HG02981 (cell line): ENCODE results near the gene PNLDC1.
"Not testable (repeated sequence)": the region's sequence is repeated elsewhere in the genome, so short reads cannot be mapped to it uniquely, and the experiment has no call there.

ENCODE experiments used
- ATAC-seq: cut with Tn5 transposase; IDR thresholded peaks from one replicate; pipeline ENCODE4 v1.9.1; 2021; ENCODE audit warnings: mild to moderate bottlenecking, moderate library complexity; ENCODE audit not compliant: unreplicated experiment

PNLDC1 gene

GRCh38 chr6:159819098-159819497 lies 19.0 kb downstream of the PNLDC1 start:
- ATAC-seq: no peak

- ATAC-seq: no peak
Observed at GRCh38 chr6:159819932-159820640, 20.0 kb downstream of the PNLDC1 start.

DNA sequence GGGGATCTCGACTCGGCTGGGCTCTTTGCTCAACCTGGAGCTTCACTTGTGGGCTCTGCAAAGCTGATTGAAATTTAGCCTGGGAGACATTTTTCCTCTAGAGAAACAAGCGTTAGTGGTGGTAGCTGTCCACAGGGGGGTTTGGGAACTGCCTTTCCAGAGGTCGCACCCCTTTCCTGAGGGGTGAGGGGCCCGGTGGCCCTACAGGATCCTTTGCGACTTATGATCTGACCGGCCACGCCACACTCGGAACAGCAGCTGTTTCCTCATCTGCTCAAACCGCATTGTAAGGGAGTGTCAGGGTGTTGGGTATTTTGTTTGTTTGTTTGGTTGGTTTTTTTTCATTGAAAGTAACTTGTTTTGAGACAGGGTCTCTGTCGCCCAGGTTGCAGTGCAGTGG lies 21.0 kb downstream of the PNLDC1 start:
- ATAC-seq: no peak

DNA sequence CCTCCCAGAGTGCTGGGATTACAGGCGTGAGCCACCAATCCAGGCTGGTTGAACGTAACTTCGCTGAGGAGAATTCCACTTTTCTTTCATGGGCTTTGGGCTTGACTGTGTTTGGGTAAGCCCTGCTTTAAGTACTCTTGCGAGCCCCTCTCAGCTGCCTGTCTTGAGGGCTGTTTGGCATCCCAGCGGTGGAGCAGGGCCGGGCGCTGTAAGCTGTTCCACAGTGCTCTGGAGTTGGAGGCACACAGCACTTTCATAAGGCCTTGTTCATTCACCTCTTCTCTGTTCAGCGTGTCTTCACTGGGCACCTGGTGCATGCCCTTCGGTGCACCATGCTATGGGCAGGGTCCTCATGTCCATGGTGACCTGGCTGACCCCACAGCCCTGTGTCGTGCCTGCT lies 21.6 kb downstream of the PNLDC1 start:
- no peak for ATAC-seq

DNA sequence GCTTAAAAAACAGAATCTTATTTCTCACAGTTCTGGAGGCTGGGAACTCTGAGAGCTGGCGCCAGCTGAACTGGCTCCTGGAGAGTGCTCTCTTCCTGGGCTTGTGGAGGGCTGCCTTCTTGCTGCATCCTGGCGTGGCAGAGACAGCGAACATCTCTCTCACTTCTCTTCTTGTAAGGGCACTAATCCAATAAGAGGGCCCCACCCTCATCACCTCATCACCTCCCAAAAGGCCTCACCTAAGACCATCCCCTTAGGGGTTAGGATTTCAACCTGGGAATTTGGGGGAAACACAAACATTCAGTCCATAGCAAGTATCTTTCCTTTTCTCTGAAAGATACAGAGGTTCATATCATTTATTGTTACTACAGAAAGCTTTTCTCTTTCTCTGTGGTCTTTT lies 23.9 kb downstream of the PNLDC1 start:
- no peak for ATAC-seq

GRCh38 chr6:159824690-159825089 lies 24.6 kb downstream of the PNLDC1 start:
- not testable (repeated sequence) for ATAC-seq

- no peak for ATAC-seq
Observed at GRCh38 chr6:159826004-159826403, 25.9 kb downstream of the PNLDC1 start.

DNA sequence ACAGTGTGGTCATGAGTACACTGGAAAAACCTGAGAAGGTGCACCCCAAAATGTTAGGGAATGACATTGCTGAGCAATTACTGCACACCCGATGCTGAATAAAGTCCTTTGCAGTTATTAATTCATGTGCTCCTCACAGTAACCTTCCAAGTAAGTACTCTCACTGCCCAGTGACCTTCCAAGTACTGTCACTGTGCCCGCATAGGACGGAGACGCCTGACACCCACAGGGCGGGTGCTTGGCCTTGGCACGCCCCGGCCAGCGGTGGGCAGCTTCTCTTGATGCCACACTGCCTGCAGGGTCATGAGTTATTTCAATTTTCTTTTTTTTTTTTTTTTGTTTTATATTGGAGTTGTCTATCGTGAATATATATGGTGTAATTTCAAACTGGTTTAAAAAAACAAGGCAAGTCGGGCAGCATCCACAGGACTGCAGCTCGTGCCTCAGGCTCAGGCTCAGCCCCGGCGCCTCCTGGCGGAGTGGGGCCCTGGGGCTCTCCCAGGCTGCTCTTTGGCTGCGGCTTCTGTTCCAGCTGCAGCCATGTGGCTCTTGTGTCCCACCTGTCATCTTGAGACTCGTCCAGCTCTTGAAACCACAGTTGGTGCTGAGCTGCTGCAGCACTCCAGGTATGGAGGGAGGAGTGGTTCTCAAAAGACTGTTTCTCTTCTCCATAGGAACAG lies 27.0 kb downstream of the PNLDC1 start:
- no peak for ATAC-seq

DNA sequence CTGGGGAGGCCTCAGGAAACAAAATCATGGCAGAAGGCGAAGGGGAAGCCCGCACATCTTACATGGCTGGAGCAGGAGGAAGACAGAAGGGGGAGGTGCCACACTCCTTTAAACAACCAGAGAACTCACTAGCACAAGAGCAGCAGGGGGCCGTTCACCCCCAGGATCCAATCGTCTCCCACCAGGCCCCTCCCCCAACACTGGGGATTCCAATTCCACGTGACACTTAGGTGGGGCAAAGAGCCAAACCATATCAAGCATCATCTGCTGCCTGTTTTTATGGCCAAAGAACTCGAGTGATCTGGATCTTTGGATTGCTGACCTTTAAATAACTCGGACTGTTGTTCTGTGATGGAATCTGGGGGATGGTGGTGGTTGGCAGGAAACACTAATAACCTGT lies 28.0 kb downstream of the PNLDC1 start:
- no peak for ATAC-seq

- ATAC-seq: peak; percentile 68
Observed at GRCh38 chr6:159829526-159829925, 29.4 kb downstream of the PNLDC1 start.

- ATAC-seq: no peak
Observed at GRCh38 chr6:159830501-159831372, 30.7 kb downstream of the PNLDC1 start.

DNA sequence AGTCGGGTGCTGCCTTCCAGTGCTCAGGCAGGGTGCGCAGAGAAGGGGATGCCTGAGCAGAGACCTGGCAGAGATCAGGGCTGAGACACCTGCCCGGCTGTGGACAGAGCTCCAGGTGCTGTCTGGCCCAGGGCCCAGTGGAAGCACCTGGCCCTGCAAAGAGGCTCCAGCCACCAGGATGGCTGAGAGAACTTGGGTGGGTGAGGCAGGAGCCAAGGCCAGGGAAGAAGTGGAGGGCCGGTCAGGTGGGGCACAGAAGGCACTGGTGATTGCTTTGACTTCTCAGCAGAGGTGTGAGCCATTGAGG lies 31.2 kb downstream of the PNLDC1 start:
- no peak for ATAC-seq

DNA sequence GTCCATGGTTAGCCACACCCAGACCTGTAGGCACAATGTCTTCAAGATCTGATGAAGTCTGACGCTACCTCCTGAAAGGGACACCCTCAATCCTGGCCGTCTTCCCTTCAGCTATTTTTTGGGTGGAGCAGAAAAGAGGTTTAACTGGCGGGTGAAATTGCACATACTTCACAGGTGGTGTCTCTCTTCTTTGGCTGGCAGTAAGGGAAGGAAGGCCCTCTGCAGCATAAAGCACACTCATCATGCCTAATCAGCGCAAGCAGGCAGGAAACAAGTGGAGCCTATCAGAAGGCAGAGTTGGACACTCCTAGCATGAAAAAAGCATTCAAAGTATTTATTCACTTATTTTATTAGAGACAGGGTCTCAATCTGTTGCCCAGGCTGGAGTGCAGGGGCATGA lies 32.9 kb downstream of the PNLDC1 start:
- no peak for ATAC-seq

- ATAC-seq: no peak
Observed at GRCh38 chr6:159833556-159833955, 33.5 kb downstream of the PNLDC1 start.

DNA sequence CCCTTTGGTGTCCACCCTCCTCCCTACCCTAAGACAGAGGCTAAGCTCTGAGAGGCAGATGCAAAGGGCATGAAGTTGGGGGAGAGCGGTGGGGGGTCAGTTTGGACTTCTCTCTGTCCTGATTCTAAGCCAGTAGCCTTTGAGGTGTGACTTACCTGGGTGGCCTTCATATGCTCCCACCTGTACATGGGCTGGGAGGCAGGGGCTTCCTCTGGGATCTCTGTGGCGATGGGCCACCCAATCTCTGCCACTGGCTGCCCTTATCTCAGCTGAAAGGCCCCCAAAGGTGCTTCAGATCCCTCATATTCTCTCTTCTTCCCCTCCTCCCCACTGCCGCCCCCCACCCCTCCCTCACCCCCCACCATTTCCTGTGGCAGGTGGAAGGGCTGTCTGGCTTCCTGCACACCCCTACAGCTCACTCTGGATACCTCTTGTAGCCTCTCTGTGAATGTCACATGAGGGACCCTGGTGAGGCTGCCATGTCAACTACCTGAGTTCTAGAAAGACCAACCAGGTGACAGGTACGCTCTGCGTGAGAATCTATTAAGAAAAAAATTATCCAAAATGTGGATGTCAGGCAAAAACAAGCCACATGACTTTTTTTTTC lies 34.0 kb downstream of the PNLDC1 start:
- ATAC-seq: no peak

DNA sequence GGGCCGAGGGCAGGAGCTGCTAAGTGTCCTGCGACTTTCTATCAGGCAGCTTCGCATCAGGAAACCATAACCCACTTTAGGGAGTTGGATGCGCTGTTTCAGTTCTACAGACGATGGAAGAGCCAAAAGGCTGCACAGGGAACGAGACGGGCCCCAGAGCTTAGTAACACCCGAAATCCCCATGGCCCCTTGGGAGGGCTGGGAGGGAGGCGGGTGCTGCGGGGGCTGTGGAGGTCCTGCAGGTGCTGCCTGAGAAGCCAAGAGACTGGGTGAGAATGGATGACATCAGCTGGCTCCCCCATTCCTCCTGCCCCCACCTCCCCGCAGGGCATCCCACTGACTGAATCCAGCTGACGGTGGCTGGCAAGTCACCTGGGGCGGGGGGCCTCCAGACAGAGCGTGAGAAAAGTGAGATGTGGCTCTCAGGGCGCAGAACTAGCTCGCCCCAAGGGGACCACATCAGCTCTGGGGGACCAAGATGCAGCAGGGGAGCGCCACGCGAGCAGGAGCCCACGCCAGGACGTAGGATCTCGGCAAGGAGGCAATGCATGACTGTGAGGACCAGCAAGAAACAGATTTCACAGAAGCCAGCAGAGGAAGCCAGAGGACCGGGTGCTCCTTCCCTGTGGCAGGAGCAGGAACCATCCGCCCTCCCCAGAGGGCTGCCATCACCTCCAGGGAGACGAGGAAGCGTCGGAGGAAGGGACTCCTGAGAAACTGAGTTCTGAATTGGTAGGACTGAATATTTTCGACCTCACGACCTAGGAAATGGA lies 36.8 kb downstream of the PNLDC1 start:
- ATAC-seq: no peak

DNA sequence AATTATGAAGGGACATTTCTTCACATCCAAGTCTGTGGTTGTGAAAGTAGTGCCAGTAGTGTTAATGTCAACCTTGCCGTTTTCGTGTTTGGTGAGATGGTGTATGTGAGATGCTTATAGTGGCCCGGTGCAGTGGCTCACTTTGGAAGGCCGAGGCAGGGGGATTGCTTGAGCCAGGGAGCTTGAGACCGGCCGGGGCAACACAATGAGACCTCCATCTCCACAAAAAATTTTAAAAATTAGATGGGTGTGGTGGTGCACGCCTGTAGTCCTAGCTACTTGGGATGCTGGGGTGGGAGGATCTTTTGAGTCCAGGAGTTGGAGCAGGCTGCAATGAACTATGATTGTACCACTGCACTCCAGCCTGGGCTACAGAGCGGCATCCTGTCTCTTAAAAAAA lies 37.4 kb downstream of the PNLDC1 start:
- no peak for ATAC-seq

DNA sequence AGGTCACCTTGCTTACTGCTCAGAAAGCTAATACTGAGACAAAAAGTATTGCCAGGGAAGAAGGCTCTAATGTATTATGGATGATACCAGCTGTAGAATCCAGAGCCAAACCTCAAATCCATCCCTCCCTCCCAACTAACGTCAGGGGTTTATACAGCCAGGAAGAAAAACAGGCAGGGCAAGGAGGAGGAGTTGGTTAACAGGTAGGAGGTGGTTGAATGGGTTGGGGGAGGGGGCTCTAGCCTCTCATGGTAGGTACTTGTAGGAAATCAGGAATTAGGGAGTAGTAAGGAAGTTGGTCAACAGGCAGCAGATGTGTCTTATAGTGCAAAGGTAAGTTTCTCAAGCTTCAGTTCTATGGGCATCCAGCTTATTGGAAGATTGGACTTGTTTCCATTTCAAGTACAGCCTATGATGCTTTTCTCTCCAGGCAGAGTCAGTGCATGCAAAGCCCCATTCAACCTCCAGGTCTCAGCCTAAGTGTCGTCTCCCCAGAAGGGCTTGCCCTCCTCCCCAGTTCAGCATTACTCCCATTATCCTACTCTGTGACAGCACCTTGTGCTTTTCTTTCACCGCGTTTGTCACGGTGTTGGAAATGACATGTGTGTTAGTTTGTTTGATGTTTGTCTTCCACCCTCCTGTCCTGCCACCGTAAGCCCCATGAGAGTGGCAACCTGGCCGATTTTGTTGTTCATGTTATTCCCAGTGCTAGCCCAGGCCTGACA lies 38.1 kb downstream of the PNLDC1 start:
- ATAC-seq: no peak

- ATAC-seq: no peak
Observed at GRCh38 chr6:159842035-159842434, 42.0 kb downstream of the PNLDC1 start.
